Cardiac muscle cell (in vitro differentiated cells and primary cell): Measurements from ENCODE around the gene RFT1. TPM values are rescaled to one million over a fixed set of nuclear protein-coding genes. Genes with fewer than 3 reads are reported as not detected.
"Not testable (repeated sequence)": the region's sequence is repeated elsewhere in the genome, so short reads cannot be mapped to it uniquely, and the experiment has no call there.

Experiments
- DNase-seq, 2 donors: peaks; one replicate each; pipeline versions ENCODE4 v3.0.0 to v3.0.0-alpha.2; 2010 to 2017; ENCODE audit warnings: low read depth in 1 of 2, low spot score in 1 of 2
- H3K27ac ChIP-seq: fragments of 200-600 bp; sonication (generic); 2 replicates; pipeline ENCODE4 v1.5.1; 2016
- H3K27me3 ChIP-seq: fragments of 200-600 bp; sonication (generic); 2 replicates; pipeline ENCODE4 v1.6.0; 2016; ENCODE audit warnings: control low read depth
- H3K36me3 ChIP-seq: fragments of 200-600 bp; sonication (generic); 2 replicates; pipeline ENCODE4 v1.5.1; 2016; ENCODE audit warnings: control low read depth
- H3K4me1 ChIP-seq: fragments of 200-600 bp; sonication (generic); 2 replicates; pipeline ENCODE4 v1.8.1; 2017; ENCODE audit warnings: low read depth, mild to moderate bottlenecking, mixed run types
- H3K4me3 ChIP-seq: fragments of 200-600 bp; sonication (generic); 2 replicates; pipeline ENCODE4 v1.5.1; 2016; ENCODE audit warnings: mild to moderate bottlenecking
- H3K9me3 ChIP-seq: fragments of 200-600 bp; sonication (generic); 2 replicates; pipeline ENCODE4 v1.5.1; 2017; ENCODE audit warnings: low read depth, mild to moderate bottlenecking, control low read depth
- polyA plus RNA-seq: library from polyadenylated mRNA; unstranded; fragments of >200 nt; fragmentation: Nextera tagmentation; extraction: Ambion mirVana; gene quantifications from 2 replicates; pipeline ENCODE4 v1.2.1, GENCODE V29; 2016
- total RNA-seq: library from RNA; depleted of rRNA; stranded (reverse); fragments of >200 nt; gene quantifications from 2 replicates; pipeline ENCODE4 v1.2.3, GENCODE V29; 2016
- TF ChIP-seq, protein P1 (sequence below): IDR thresholded peaks from 2 replicates; pipeline ENCODE4 v1.5.1; 2012; ENCODE audit warnings: low read depth, mild to moderate bottlenecking, low read length

The RFT1 gene
- total and polyA plus RNA-seq, 2 experiments from 2014 or later: 8.1 to 16.1 TPM

DNA sequence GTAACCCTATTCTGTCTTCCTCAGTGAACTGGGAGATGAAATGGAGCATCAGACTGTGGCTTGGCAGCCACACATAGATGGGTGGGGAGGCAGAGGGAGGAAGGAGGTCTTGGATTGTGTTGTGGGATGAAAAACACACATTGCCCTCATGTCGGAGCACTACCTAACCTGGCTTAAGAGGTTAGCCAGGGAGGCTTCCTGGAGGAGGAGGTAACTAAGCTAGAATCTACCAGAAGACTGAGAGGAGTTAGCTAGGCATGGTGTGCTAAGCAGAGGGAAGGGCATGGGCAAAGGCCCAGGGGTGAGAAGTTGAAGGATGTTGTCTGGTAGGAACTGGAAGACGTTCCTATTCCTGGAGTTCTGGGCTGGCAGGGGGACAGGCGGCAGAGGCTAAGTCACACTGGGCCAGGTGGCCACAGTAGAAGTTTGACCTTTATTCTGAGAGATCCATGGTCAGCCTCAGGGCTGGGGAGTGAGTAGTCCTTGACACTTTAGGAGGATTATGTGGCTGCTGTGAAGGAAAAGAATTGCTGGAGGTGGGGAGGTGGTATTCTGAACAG is 23.1 kb upstream of the RFT1 start:
- no peak overlapping the region for H3K4me3 ChIP-seq
- peaks cover 93% of the 10 kb centered on the region for H3K27me3 ChIP-seq
- no peaks in the 10 kb centered on the region for H3K4me1 ChIP-seq
- H3K36me3 ChIP-seq: no peaks in the 10 kb centered on the region
- DNase-seq: no peak
- TF ChIP-seq, protein P1, sequence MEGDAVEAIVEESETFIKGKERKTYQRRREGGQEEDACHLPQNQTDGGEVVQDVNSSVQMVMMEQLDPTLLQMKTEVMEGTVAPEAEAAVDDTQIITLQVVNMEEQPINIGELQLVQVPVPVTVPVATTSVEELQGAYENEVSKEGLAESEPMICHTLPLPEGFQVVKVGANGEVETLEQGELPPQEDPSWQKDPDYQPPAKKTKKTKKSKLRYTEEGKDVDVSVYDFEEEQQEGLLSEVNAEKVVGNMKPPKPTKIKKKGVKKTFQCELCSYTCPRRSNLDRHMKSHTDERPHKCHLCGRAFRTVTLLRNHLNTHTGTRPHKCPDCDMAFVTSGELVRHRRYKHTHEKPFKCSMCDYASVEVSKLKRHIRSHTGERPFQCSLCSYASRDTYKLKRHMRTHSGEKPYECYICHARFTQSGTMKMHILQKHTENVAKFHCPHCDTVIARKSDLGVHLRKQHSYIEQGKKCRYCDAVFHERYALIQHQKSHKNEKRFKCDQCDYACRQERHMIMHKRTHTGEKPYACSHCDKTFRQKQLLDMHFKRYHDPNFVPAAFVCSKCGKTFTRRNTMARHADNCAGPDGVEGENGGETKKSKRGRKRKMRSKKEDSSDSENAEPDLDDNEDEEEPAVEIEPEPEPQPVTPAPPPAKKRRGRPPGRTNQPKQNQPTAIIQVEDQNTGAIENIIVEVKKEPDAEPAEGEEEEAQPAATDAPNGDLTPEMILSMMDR: no peak
- no peak overlapping the region for H3K27ac ChIP-seq
- no peaks in the 10 kb centered on the region for H3K9me3 ChIP-seq

DNA sequence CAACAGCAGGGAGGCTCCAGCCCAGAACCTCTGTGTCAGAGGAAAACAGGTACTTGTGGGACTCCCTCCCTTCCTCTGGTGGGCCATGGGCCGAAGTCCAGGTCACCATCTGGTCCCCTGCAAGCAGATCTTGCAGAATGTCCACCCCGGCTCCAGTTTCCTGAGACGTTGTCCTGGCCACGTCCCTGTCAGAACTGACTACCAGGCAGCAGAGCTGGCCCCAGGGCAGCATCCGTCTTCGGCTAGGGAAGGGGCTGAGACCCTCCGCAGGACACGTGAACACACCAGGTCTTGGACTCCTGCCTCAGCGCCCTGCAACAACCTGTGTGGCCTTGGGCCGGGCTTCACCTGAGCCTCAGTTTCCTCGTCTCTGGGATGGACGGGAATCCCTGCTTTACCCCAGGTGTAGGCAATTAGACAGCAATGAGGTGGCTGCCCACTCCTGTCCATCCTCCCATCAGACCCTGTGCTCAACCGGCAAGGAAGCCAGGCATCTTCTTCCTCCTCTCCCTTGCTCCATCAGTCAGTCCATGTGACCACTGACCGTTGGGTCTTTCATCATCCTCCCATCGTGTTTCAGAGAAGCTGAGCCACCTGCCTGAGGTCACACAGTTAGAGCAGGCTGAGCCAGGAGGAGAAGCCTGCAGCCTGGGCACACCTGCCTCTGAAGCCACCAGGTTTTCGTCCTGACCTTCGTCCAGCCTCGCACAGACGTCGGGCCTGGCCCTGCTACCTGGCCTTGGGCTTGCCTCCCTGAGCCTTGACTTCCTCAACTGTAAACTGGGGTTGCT is 21.8 kb upstream of the RFT1 start:
- DNase-seq: no peak
- Histone ChIP-seq H3K27ac (no peak overlapping the region), H3K9me3 (no peaks in the 10 kb centered on the region), H3K27me3 (peaks cover 89% of the 10 kb centered on the region), H3K36me3 (no peaks in the 10 kb centered on the region), H3K4me1 (no peaks in the 10 kb centered on the region), H3K4me3 (no peak overlapping the region)
- TF ChIP-seq, protein P1: no peak

DNA sequence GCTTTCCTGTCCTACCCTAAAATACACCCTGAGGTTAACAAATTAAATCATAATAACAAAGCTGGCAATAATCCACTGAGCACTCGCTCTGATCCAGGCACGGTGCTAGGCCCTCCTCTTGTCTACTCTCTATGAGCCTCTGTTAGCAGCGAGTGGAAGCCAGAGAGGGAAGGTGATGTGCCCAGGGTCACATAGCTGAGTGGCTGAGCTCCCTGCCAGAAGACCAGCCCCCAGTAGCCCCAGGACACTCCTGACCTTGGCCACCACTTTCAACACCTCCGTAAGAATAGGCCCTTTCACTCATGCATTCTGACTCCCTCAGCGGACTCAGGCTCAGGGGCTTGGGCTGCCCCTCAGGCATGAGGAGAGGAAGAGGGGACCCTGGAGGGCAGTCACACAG is 21.2 kb upstream of the RFT1 start:
- Histone ChIP-seq H3K27me3 (peaks cover 89% of the 10 kb centered on the region), H3K9me3 (no peaks in the 10 kb centered on the region), H3K27ac (no peak overlapping the region), H3K4me1 (no peaks in the 10 kb centered on the region), H3K36me3 (no peaks in the 10 kb centered on the region), H3K4me3 (no peak overlapping the region)
- DNase-seq: no peak
- TF ChIP-seq, protein P1: no peak

DNA sequence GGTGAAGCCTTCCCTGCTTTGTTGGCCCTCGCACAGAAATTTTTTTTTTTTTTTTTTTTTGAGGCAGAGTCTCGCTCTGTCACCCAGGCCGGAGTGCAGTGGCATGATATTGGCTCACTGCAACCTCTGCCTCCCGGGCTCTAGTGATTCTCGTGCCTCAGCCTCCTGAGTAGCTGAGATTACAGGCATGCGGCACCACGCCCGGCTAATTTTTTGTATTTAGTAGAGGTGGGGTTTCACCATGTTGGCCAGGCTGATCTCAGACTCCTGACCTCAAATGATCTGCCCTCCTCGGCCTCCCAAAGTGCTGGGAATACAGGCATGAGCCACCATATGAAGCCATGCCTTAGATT is 20.8 kb upstream of the RFT1 start:
- not testable (repeated sequence) for DNase-seq, H3K27ac ChIP-seq, H3K4me1 ChIP-seq, H3K36me3 ChIP-seq, H3K9me3 ChIP-seq, H3K4me3 ChIP-seq
- H3K27me3 ChIP-seq: peaks cover 87% of the 10 kb centered on the region

DNA sequence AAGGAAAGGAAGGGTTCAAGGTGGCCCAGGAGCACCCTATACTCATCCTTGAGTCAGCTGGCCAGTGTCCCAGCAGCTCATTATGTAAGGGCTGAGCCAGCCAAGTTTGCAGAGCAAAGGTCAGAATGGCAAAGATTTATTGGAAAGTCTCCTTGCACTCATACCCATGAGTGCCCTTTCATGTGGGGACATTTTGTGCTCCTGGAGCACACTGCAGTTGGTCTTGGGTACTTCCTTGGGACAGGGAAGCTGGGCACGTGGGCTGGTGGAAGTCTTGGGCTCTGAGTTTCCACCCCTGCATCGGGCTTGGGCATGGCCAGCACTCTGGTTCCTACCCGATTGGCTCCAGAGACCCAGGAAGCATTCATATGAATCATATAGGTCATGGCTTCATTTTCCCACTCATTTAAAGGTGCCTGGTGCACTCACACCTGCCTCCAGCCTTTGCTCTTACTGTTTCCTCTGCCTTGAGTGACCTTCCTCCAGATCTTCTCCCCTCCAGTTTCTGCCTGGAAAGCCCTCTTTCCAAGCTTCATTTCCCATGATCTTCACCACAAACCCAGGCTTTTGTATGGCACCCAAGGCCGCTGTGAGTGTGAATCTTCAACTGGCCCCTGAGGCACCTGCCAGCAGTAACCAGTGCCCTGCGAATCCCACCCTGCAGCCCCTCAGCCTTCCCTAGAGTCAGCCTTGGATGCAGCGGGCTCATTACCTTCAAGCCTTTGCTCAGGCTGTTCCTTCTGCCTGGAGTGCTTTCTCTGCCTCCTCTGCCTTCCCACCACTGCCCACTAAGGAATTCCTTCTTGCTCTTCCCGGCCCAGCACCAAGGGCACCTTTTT is 20.2 kb upstream of the RFT1 start:
- Histone ChIP-seq H3K27ac (no peak overlapping the region), H3K4me3 (no peak overlapping the region), H3K36me3 (no peaks in the 10 kb centered on the region), H3K9me3 (no peaks in the 10 kb centered on the region), H3K4me1 (no peaks in the 10 kb centered on the region), H3K27me3 (peaks cover 81% of the 10 kb centered on the region)
- TF ChIP-seq, protein P1: no peak
- no peak for DNase-seq

DNA sequence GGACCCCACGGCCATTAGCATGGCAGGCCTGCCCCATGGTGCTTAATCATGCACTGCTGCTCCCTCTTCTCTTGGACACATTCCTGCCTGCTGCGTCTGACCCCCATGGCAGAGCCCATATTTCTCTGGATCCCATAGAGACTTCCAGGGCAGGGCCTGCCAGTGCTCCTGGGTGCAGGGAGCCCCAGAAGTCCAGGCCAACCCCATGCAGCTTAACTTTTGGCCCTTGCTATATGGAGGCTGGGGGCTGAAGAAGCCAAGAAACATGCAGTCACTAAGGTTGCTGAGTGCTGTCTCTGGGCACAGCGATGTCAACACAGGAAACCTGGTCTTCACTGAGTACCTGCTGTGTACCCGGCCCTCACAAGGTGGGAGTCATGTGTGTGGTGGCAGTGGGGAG is 19.5 kb upstream of the RFT1 start:
- DNase-seq: no peak
- Histone ChIP-seq H3K4me1 (no peaks in the 10 kb centered on the region), H3K27ac (no peak overlapping the region), H3K36me3 (no peaks in the 10 kb centered on the region), H3K9me3 (no peaks in the 10 kb centered on the region), H3K27me3 (peaks cover 77% of the 10 kb centered on the region), H3K4me3 (no peak overlapping the region)
- TF ChIP-seq, protein P1: no peak
